SK-N-SH (cell line): Measurements from ENCODE around the gene CASZ1. TPM values are rescaled to one million over a fixed set of nuclear protein-coding genes. Genes with fewer than 3 reads are reported as not detected.
A peak's percentile ranks its signal among the peaks of the same experiment; 100 is the strongest.

Experiments
- CTCF ChIA-PET: fragments of 300-600, 350-600 bp; formaldehyde crosslinking; extraction: SDS; loops from one replicate; lab custom pipeline; 2021; lab: Yijun Ruan, JAX
- POLR2A ChIA-PET: fragments of 350-600 bp; sonication (Branson Sonifier 250); formaldehyde crosslinking; extraction: SDS; loops from one replicate; lab custom pipeline; 2020; ENCODE audit warnings: antibody characterized with exemption, inconsistent platforms; lab: Yijun Ruan, JAX
- DNase-seq: peaks from one replicate; pipeline ENCODE4 v3.0.0; 2012
- H2AFZ ChIP-seq: fragments of 200-600 bp; sonication (generic); 2 replicates; pipeline ENCODE4 v1.8.1; 2016; ENCODE audit warnings: antibody characterized with exemption, mild to moderate bottlenecking, low read depth
- H3F3A ChIP-seq: fragments of 200-600 bp; sonication (generic); replicated peaks from 2 replicates; pipeline ENCODE3; 2016; ENCODE audit warnings: antibody characterized with exemption, mild to moderate bottlenecking; ENCODE audit not compliant: insufficient read depth
- H3K27ac ChIP-seq, 2 experiments: fragments of 200-500 bp in 1 of 2; fragments of 200-600 bp in 1 of 2; sonication (Bioruptor generic) in 1 of 2; sonication (generic), shearing (Covaris generic) in 1 of 2; 2 replicates each; pipeline versions ENCODE4 v1.5.1 to v1.6.1; 2014 to 2016; ENCODE audit warnings: low read depth in 2 of 2, inconsistent platforms in 1 of 2, low read length in 1 of 2, mild to moderate bottlenecking in 1 of 2, mixed read lengths in 1 of 2
- H3K27me3 ChIP-seq: fragments of 200-600 bp; sonication (generic), shearing (Covaris generic); 2 replicates; pipeline ENCODE4 v1.6.1; 2016; ENCODE audit warnings: mixed run types; ENCODE audit not compliant: insufficient read depth
- H3K36me3 ChIP-seq, 2 experiments: fragments of 200-500 bp in 1 of 2; fragments of 200-600 bp in 1 of 2; sonication (Bioruptor generic) in 1 of 2; sonication (generic) in 1 of 2; replicated peaks in 1 of 2; 2 replicates each; pipeline versions ENCODE3 to v1.5.1; 2014 to 2016; ENCODE audit warnings: low read length in 1 of 2, mild to moderate bottlenecking in 1 of 2; ENCODE audit not compliant: insufficient read depth in 2 of 2, control insufficient read depth in 1 of 2
- H3K4me1 ChIP-seq, 2 experiments: fragments of 200-500 bp in 1 of 2; fragments of 200-600 bp in 1 of 2; sonication (Bioruptor generic) in 1 of 2; sonication (generic), shearing (Covaris generic) in 1 of 2; 2 replicates each; pipeline versions ENCODE4 v1.5.1 to v1.6.1; 2014 to 2016; ENCODE audit warnings: low read depth in 1 of 2, low read length in 1 of 2, mixed run types in 1 of 2; ENCODE audit not compliant: insufficient read depth in 2 of 2, control insufficient read depth in 1 of 2
- H3K4me2 ChIP-seq: fragments of 200-600 bp; sonication (generic), shearing (Covaris generic); 2 replicates; pipeline ENCODE4 v1.6.1; 2017; ENCODE audit warnings: mixed run types
- H3K4me3 ChIP-seq, 2 experiments: fragments of 200-500 bp in 1 of 2; fragments of 200-600 bp in 1 of 2; sonication (Bioruptor generic) in 1 of 2; sonication (generic), shearing (Covaris generic) in 1 of 2; 2 replicates each; pipeline versions ENCODE4 v1.5.1 to v1.8.1; 2014 to 2016; ENCODE audit warnings: low read depth in 2 of 2, inconsistent platforms in 1 of 2, low read length in 1 of 2, mild to moderate bottlenecking in 1 of 2, mixed read lengths in 1 of 2, moderate library complexity in 1 of 2
- H3K79me2 ChIP-seq: fragments of 200-600 bp; sonication (generic); 2 replicates; pipeline ENCODE4 v1.8.1; 2017; ENCODE audit warnings: mild to moderate bottlenecking; ENCODE audit not compliant: insufficient read depth
- H3K9ac ChIP-seq: fragments of 200-600 bp; sonication (generic); 2 replicates; pipeline ENCODE4 v1.6.1; 2017; ENCODE audit warnings: mixed run types
- H3K9me2 ChIP-seq: fragments of 200-600 bp; sonication (generic); 2 replicates; pipeline ENCODE4 v1.6.1; 2017; ENCODE audit warnings: mixed run types
- H3K9me3 ChIP-seq: fragments of 200-600 bp; sonication (generic); 2 replicates; pipeline ENCODE4 v1.6.1; 2017; ENCODE audit warnings: mixed run types, mild to moderate bottlenecking, moderate library complexity
- H4K20me1 ChIP-seq: fragments of 200-600 bp; sonication (generic); 2 replicates; pipeline ENCODE4 v1.6.1; 2017; ENCODE audit warnings: mild to moderate bottlenecking, mixed run types; ENCODE audit not compliant: insufficient read depth
- ELF1 ChIP-seq: IDR thresholded peaks from 2 replicates; pipeline ENCODE4 v1.4.0; 2012
- FOXJ3 ChIP-seq: sonication (generic); formaldehyde crosslinking; IDR thresholded peaks from 2 replicates; pipeline ENCODE4 v1.5.1; 2020; ENCODE audit warnings: mild to moderate bottlenecking, missing genetic modification reagents
- IRF3 ChIP-seq: fragments of 150-350 bp; IDR thresholded peaks from 2 replicates; pipeline ENCODE4 v1.6.1; 2016; ENCODE audit warnings: mild to moderate bottlenecking, low read depth, low read length
- JUND ChIP-seq: IDR thresholded peaks from 2 replicates; pipeline ENCODE4 v1.4.0; 2012
- MAX ChIP-seq: IDR thresholded peaks from 2 replicates; pipeline ENCODE4 v1.4.0; 2012; ENCODE audit warnings: low read depth
- NFIC ChIP-seq: IDR thresholded peaks from 2 replicates; pipeline ENCODE4 v1.4.0; 2012; ENCODE audit warnings: borderline replicate concordance
- PBX3 ChIP-seq: IDR thresholded peaks from 2 replicates; pipeline ENCODE4; 2012
- RCOR1 ChIP-seq: fragments of 150-350 bp; IDR thresholded peaks from 2 replicates; pipeline ENCODE4 v1.6.1; 2017; ENCODE audit warnings: antibody characterized with exemption, low read length
- RXRA ChIP-seq: IDR thresholded peaks from 2 replicates; pipeline ENCODE4 v1.4.0; 2012; ENCODE audit warnings: low read depth, mild to moderate bottlenecking, borderline replicate concordance
- SMC3 ChIP-seq: IDR thresholded peaks from 2 replicates; pipeline ENCODE4 v1.6.1; 2012; ENCODE audit warnings: low read depth, low read length, improper control_type of control experiment
- TAF1 ChIP-seq: IDR thresholded peaks from 2 replicates; pipeline ENCODE4 v1.6.1; 2012; ENCODE audit warnings: low read depth, mild to moderate bottlenecking, low read length, moderate library complexity, borderline replicate concordance
- USF1 ChIP-seq: IDR thresholded peaks from 2 replicates; pipeline ENCODE4 v1.4.0; 2012; ENCODE audit warnings: low read depth, borderline replicate concordance
- WGBS: methylation state at CpG from one replicate; pipeline ENCODE4 v1.1.6; 2017; ENCODE audit warnings: low lambda C conversion rate; 5-methylcytosine and 5-hydroxymethylcytosine counted together
- polyA plus RNA-seq, 3 experiments: library from polyadenylated mRNA; depleted of rRNA; stranded (reverse); fragments of >200 nt; gene quantifications; 2 replicates each; pipeline ENCODE4 v1.2.3, GENCODE V29; 2012

Gene CASZ1
- polyA plus RNA-seq, 1 of the 3 experiments (the other 2 are of a cell fraction) = 0.51 TPM

DNA sequence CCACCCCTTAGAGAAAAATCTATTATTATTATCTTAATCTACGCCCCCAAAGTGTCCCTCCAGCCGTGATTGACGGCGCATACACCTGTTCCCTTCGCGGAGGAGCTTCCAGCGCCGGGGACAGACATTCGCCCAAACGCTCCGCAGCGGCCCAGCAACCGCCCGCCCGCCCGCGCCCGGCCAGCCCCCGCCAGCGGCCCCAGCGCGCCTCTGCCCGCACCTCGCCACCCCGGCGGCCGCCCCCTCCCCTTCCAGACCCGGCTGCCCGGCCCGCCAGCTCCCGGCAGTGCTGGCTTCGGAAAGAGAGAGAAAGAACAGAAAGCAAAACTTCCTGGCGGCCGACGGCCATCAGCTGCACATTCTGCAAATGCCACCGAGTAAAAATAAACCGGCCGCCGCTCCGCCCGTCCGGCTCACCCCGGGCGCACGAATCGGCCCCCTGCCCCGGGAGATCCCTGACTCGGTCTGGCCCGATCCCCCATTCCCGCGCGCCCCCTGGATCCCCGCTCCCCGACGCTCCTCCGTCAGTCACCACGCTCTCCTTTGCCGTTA is 1.6 kb downstream of the CASZ1 start (continued):
- no peak for TF ChIP-seq SMC3

DNA sequence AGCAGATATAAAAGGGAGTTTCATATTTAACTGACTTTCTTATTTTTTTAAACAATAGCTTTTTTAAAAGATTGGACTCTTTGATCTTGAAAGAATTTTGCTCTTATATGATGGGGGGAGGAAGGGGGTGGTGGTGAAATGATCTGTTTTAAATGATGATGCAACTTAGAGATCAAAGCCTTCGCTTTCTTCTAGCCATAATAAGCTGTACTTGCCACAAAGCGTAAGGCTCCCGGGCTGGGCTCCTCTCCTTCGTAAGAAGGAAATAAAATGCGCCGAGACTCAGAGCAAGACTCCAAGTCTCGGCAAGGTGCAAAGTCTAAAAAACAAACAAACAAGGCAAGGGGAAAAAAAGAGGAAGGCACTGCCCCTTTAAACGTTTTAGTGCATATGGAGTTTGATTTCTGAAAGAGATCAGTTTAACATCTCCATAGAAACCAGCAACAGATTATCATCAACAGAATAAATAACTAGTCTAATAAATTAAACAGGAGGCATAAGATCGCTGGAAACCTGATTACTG is 3.3 kb downstream of the CASZ1 start:
- TF ChIP-seq SMC3 (no peak), RCOR1 (no peak), TAF1 (no peak), USF1 (no peak), FOXJ3 (CRISPR knock-in tag) (no peak), ELF1 (no peak), MAX (no peak), PBX3 (no peak), IRF3 (no peak), JUND (no peak), NFIC (no peak), RXRA (no peak)
- Histone ChIP-seq H3K36me3 (no peaks in the 10 kb centered on the region), H4K20me1 (no peaks in the 10 kb centered on the region), H3K9me3 (no peaks in the 10 kb centered on the region), H2AFZ (no peak overlapping the region), H3K4me1 (peaks cover 3 to 25% of the 10 kb centered on the region in 2 experiments; a peak in 2 of 4 replicates), H3K27me3 (peaks cover 52% of the 10 kb centered on the region), H3K9ac (no peak overlapping the region), H3K27ac (no peak overlapping the region), H3K79me2 (no peaks in the 10 kb centered on the region), H3K4me2 (peak overlapping the region; percentile 72), H3K4me3 (peak overlapping the region in 1 of 2 experiments; percentile 39; a peak in 1 of 4 replicates), H3K9me2 (no peaks in the 10 kb centered on the region), H3F3A (peaks cover 3% of the 10 kb centered on the region)
- DNase-seq = no peak
- WGBS = 10% methylated on average over 9 of the region's 9 CpGs
- ChIA-PET CTCF (interaction anchor here (0.7 to 3.6 kb wide), 14 partner anchors 11 to 299 kb away, joined by 3 to 19 read pairs (median 4); partner anchors contain the start of gene TARDBP), POLR2A (no interaction called here)
